Midbrain (tissue), 1 donor: ENCODE measurements around the gene NEUROG1.

Experiments
- DNase-seq: peaks from one replicate; lab custom pipeline; 2025; lab: John Stamatoyannopoulos, UW

Gene NEUROG1, protein sequence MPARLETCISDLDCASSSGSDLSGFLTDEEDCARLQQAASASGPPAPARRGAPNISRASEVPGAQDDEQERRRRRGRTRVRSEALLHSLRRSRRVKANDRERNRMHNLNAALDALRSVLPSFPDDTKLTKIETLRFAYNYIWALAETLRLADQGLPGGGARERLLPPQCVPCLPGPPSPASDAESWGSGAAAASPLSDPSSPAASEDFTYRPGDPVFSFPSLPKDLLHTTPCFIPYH

GRCh38 chr5:135535820-135536801 is at the start of gene NEUROG1:
Gene NEUROG1, minus strand, starts transcription at chr5:135535964. Its CDS starts 274 bp downstream, at chr5:135535690.
- no peak for DNase-seq

DNA sequence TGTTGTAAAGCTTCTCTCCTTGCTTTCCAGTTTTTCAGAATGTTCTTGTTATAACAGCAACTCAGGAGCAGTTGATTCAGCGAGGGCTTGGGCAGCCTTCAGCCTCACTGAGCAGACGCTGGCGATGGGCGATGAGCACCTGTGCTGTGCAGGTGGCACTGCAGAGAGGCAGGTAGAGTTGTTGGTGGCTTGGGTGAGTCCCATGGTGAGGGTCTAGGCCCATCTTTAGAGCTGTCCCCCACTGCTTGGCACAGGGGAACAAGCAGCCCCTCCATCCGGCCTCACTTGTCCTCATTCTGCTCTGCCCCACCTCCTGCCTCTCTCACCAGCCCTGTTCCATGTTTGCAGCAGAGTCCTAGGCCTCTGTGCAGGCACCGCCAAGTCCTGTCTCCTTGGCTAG is 49.2 kb upstream of the NEUROG1 start:
- DNase-seq, result no peak

DNA sequence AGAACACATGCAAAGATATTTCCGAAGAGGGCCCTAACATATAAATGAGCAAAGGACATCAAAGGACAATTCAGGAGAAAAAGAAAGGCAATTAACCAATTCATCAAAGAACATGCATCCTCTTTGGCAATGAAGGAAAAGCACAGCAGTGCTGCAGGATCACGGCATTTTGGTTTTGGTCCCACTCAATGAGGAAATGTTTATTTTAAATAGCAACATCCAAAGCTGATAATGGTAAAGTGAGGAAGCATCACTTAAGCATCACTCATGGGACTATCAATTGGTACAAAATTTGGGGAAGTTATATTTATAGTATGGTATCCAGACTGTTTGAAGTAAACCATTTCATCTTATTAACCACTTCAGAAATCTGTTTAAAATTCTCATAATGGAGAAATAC is 48.5 kb upstream of the NEUROG1 start:
- no peak for DNase-seq

- no peak for DNase-seq
These were observed 46.5 kb upstream of the NEUROG1 start for GRCh38 chr5:135582099-135582781.

DNA sequence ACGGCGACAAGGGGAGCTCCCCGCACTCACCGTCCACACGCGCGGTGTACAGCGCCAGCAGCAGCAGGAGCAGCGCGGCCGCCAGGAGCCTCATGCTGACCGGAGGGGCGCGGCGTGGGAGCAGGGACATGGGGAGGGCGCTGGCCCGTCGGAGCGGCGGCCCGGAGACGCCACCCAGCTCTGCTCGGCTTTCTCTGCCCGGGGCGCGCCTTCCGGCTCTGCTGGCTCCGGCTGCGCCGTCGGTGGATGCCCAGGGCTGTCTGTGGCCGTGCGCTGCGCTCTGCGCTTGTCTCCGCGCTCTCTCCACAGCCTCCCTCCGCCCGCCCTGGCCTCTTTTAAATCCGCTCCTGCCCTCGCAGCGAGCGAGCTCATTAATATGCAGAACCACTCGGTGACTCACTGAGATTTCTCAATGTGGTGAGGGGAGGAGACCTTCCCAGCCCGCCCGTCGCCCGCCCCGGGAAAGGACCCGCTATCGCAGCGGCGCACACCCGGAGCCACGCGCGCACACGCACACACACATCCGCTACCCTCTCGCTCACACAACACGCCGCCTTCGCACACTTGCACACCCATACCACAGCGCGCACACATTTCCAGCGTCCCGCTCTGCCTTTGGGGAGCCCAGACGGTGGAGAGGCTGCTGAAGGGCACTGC is 43.0 kb upstream of the NEUROG1 start, which contains the start of gene CXCL14:
Gene CXCL14, minus strand, starts transcription at position 307 of the 657 bp plus-strand sequence. Its CDS starts 213 bp downstream, at position 94.
- DNase-seq, result no peak

DNA sequence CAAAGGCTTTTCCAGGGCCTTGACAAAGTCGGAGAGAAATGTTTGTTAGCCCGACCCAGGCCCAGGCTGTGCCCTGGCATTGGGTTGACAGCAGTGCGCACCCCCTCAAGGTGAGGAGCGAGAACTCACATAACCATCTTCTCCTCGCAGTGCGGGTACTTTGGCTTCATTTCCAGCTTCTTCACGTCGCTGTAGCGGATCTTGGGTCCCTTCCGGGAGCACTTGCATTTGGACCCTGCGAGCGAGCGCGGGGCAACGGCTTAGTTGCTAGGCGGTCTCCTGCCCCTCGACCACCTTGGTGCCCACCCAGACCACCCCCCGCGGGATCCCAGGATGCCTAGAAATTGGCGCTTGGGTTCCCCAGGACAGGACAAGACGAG is 42.5 kb upstream of the NEUROG1 start:
- no peak for DNase-seq

- DNase-seq, result no peak
These were observed 41.7 kb upstream of the NEUROG1 start for GRCh38 chr5:135577421-135577820.

- DNase-seq, result no peak
These were observed 40.4 kb upstream of the NEUROG1 start for GRCh38 chr5:135576075-135576599.

- no peak for DNase-seq
These were observed 38.7 kb upstream of the NEUROG1 start for GRCh38 chr5:135574493-135574892.

- no peak for DNase-seq
These were observed 36.1 kb upstream of the NEUROG1 start for GRCh38 chr5:135571902-135572301.

- no peak for DNase-seq
These were observed 35.4 kb upstream of the NEUROG1 start for GRCh38 chr5:135571066-135571609.

DNA sequence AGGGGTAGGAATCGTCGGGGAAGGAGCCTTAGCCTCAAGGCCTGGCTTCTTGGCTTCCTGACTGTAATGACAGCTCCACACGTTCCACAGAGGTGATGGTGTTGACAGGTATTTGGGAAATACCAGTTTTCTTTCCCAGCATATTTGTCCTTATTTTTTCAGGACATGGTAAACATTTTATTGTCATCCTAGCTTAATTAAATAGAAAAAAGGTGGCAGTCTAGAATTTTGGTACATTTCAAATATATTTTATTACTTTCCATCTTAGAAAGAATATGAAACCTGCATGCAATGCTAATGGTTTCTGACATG is 34.6 kb upstream of the NEUROG1 start:
- DNase-seq, result no peak

DNA sequence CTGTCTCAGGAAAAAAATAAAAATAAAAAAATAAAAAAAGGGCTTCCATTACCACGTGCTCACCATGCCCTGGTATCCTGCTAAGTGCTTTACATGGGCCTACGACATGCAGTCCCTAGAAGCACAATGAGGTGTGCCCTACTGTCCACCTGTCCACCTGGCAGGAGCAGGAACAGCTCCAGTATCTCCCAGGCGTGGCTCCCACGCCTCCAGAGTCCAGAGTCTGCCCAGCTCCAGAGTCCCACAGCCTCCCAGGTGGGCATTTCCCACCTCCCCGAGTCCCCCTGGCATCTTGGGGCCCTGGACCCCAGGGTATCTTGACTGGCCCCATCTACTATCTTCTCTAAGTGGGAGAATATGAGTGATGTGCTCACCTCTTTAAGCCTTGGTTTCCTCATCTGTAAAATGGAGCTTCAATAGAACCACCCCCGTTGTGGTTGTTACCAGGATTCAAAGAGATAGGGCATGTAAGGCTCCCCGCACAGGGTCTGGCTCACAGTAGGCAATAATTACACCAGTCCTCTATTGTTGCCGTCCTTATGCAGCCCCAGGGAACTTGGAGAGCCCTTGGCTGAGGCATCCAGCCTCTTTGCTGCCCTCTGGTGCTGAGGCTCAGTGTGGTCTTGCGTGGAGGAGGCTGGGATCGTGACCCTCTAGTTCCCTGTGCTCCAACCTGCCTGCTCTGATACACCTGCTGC is 34.1 kb upstream of the NEUROG1 start:
- no peak for DNase-seq

- no peak for DNase-seq
These were observed 33.2 kb upstream of the NEUROG1 start for GRCh38 chr5:135568923-135569360.

DNA sequence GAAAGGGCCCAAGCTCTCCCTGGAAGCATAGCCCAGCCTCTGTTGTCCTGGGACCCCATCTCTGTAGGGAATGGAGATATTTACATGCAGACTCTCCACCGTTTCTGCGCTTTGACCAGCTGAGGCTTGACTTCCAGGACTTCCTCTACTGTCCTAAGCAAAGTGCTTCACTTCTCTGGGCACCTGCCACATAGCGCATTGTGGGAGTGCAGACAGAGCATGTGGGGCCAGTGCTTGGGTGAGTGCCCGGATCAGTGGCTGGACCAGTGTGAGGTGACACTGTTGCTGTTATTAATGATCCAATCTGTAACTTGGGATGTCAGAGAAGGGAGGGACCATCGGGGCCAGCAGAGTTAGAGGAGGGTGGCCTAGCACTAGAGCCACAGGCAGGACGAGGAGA is 32.5 kb upstream of the NEUROG1 start:
- no peak for DNase-seq

DNA sequence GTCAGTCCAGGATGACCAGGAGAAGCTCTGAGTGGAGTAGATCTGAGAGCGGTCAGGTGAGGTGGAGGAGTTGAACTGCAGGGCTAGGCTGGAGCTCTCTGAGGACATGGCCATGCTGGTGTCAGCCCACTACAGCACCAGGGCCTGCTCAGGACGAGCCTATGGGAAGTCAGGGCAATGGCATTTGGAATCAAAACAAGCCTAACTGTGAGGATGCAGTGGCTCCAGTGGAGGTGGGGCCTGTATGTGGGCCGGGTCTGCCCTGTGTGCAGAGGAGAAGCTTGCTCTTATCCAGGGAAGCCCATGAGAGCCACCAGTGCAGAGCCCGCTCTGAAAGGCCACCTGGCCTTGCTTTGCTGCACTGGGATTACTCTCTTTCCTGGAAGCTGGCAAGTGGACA is 31.9 kb upstream of the NEUROG1 start:
- DNase-seq, result no peak

GRCh38 chr5:135566422-135567400 is 30.9 kb upstream of the NEUROG1 start:
- no peak for DNase-seq

DNA sequence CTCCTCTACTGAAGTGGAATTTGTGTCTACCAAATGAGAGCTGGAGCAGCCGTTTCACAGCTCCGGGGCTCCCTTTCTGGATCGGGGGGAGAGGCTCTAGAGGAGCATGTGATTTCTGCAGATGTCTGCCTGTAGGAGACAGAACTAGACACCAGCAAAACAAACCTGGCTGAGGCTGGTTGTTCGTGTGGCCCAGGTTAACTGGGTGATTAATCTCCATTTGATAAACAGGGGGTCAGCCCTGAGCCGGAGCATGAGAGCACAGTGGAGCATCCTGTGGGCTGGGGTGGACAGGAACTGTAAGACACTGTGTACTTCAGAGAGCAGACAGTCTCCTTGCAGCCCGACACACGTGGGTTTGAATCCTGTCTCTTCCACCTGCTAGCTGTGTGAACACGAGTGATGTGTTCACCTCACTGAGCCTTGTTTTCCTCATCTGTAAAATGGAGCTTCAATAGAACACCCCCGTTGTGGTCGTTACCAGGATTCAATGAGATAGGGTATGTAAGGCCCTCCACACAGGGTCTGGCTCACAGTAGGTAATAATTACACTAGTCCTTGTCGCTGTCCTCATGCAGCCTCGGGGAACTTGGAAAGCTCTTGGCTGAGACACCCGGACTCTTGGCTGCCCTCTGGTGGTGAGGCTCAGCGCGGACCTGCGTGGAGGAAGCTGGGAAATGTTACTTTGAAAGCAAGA is 30.1 kb upstream of the NEUROG1 start:
- peak; percentile 67 for DNase-seq

DNA sequence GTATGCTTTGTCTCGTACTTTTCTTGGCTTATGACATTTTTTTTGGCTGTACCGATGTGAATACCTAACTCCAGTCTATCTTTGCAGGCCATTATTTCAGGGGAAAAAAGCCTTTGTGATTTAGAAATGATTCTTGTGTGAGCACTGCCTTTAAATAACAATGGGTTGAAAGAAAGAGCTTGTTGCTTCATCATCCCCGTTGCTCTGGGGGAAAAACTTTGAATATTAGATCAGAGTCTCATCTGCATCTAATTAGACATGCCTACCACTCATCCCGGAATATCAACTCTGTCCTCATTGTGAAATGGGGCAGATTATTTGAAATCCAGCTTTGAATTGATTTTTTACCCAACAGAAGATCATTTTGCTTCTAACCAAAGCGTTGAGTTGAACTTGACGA is 29.5 kb upstream of the NEUROG1 start:
- no peak for DNase-seq
